Endothelial cell of umbilical vein (primary cell): Measurements from ENCODE around the gene PINK1.

ENCODE experiments used
- POLR2AphosphoS5 ChIP-seq: IDR thresholded peaks from 2 replicates; pipeline ENCODE4 v1.6.1; 2012; ENCODE audit warnings: low read depth, mild to moderate bottlenecking, control low read depth, low read length, moderate library complexity; ENCODE audit not compliant: insufficient read depth
- TF ChIP-seq, protein P1 (sequence below), 2 donors: IDR thresholded peaks; 1 replicate in 1 of 2; 2 replicates in 1 of 2; pipeline ENCODE4 v1.5.1; 2011; ENCODE audit warnings: low read length in 2 of 2, mild to moderate bottlenecking in 2 of 2, moderate library complexity in 2 of 2, control low read depth in 1 of 2, inconsistent platforms in 1 of 2, low read depth in 1 of 2; ENCODE audit not compliant: insufficient read depth in 1 of 2; ENCODE audit errors: extremely low read depth in 1 of 2
- TF ChIP-seq, protein P2 (sequence below): IDR thresholded peaks from 2 replicates; pipeline ENCODE4 v1.6.1; 2011; ENCODE audit not compliant: insufficient read depth, insufficient read length

DNA sequence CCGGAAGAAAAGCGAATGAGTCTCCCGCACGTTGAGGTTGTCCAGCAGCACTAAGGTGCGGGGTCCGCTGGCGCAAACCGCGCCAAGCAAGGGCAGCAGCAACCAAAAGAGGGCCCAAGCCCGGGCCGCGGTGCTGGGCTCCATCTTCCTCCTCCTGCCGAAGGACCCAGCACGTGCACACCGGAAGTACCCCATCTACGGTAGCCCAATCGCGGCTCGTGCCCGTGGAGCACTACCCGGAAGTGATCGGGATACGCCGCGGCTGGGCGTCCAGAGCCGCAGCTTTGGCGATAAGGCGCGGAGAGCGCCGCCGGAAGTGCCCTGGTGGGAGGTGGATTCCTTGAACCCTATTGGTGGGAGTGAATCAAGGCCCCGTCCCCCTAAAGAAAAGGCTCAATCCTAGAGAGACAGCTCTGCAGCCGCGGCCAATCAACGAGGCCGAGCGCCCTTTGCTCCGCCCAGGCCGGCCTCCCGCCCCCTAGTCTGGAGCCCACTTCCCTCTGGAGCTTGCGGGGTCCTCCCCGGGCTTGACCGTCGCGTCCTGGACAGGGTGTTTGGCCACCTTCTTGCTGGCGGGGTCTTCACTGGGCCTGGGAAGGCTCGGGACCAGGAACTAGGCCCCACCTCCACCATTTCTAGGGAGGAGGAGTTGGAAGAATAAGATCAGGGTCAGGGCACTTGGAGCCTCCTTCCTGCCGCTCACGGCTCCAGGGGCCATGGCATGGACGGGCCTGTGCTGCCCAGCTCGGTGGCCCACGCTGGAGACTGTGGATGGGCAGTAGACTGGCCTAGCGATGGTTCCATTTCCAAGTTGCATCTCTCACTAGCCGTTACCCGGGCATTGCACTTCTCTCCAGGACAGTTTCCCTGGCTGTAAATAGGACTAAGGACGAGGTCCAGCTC, 28.2 kb downstream of the PINK1 start, which contains the start of gene DDOST:
- TF ChIP-seq, protein P1, sequence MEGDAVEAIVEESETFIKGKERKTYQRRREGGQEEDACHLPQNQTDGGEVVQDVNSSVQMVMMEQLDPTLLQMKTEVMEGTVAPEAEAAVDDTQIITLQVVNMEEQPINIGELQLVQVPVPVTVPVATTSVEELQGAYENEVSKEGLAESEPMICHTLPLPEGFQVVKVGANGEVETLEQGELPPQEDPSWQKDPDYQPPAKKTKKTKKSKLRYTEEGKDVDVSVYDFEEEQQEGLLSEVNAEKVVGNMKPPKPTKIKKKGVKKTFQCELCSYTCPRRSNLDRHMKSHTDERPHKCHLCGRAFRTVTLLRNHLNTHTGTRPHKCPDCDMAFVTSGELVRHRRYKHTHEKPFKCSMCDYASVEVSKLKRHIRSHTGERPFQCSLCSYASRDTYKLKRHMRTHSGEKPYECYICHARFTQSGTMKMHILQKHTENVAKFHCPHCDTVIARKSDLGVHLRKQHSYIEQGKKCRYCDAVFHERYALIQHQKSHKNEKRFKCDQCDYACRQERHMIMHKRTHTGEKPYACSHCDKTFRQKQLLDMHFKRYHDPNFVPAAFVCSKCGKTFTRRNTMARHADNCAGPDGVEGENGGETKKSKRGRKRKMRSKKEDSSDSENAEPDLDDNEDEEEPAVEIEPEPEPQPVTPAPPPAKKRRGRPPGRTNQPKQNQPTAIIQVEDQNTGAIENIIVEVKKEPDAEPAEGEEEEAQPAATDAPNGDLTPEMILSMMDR (IDR thresholded peaks at IDR 0.05; ENCODE audit: extremely low read depth in 1 of 2, insufficient read depth in 1 of 2, low read depth in 1 of 2, low read length in 2 of 2): peak; percentile 42 to 64
- TF ChIP-seq POLR2AphosphoS5: peak; percentile 81
- TF ChIP-seq, protein P2, sequence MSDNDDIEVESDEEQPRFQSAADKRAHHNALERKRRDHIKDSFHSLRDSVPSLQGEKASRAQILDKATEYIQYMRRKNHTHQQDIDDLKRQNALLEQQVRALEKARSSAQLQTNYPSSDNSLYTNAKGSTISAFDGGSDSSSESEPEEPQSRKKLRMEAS: no peak
